GM12872 (cell line): Measurements from ENCODE around the gene ITPRIPL2.

Experiments used
- TF ChIP-seq, protein P1 (sequence below): IDR thresholded peaks from 3 replicates; pipeline ENCODE4 v1.5.1; 2011; ENCODE audit warnings: low read depth, mild to moderate bottlenecking, low read length, moderate library complexity; ENCODE audit not compliant: insufficient read depth

The ITPRIPL2 gene

GRCh38 chr16:19133600-19133999 is 19.8 kb downstream of the ITPRIPL2 start:
- TF ChIP-seq, protein P1, sequence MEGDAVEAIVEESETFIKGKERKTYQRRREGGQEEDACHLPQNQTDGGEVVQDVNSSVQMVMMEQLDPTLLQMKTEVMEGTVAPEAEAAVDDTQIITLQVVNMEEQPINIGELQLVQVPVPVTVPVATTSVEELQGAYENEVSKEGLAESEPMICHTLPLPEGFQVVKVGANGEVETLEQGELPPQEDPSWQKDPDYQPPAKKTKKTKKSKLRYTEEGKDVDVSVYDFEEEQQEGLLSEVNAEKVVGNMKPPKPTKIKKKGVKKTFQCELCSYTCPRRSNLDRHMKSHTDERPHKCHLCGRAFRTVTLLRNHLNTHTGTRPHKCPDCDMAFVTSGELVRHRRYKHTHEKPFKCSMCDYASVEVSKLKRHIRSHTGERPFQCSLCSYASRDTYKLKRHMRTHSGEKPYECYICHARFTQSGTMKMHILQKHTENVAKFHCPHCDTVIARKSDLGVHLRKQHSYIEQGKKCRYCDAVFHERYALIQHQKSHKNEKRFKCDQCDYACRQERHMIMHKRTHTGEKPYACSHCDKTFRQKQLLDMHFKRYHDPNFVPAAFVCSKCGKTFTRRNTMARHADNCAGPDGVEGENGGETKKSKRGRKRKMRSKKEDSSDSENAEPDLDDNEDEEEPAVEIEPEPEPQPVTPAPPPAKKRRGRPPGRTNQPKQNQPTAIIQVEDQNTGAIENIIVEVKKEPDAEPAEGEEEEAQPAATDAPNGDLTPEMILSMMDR, result no peak

- TF ChIP-seq, protein P1, result no peak
Measured at GRCh38 chr16:19135201-19135842, 21.6 kb downstream of the ITPRIPL2 start.

DNA sequence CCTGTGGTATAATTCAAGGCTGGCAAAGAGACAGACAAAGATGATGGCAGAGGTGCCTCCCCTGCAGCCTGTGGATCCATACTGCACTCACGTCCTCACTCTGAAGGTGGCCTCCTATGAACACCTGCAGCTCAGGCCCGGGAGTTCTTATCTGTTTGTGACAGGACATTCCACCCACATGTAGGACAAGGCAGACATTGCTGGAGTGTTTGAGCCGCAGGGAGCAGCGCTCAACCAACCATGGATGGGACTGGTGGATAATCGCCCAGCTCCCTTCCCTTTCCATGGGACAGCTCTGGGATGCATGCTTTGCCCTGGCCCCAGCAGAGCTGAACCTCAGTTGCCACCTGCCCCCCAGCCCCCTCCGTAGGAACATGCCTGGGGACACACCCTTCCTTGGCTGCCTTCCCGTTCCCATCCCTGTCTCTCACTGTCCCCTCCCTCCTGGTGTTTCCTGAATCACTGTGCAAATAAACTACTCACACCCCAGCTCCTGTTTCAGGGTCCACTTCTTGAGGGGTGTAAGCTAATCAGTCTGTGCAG is 22.2 kb downstream of the ITPRIPL2 start:
- TF ChIP-seq, protein P1, result no peak

DNA sequence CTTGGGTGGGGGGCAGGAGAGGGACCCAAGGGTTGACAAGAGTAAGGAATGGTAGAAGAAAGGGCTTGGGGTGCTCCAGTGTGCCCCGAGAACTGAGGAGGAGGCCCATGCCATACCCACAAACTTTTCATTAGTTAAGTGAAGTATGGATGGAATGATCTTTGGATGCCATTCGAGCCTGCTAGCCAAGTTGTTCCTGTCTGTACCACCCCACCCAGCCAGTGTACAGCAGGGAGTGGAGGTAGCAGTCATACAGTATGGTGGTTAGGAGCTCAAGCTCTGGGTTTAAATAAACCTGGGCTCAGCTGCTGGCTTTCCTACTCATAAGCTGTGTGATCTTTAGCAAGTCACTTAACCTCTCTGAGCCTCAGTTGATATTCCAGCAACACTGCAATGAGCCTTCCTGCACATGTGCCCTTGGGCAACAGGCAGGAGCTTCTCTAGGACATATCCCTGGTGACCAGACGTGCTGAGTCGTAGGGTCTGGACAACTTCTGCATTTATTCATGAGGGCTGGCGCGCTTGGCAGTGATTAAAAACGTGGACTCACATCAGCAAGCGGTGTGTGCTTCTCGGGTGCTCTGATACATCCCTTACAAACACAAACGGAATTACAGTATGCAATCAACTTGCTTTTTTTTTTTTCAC is 22.9 kb downstream of the ITPRIPL2 start:
- TF ChIP-seq, protein P1, result no peak

GRCh38 chr16:19137201-19138128 is 23.7 kb downstream of the ITPRIPL2 start:
- TF ChIP-seq, protein P1, result no peak

GRCh38 chr16:19138601-19139000 is 24.8 kb downstream of the ITPRIPL2 start:
- TF ChIP-seq, protein P1, result no peak

DNA sequence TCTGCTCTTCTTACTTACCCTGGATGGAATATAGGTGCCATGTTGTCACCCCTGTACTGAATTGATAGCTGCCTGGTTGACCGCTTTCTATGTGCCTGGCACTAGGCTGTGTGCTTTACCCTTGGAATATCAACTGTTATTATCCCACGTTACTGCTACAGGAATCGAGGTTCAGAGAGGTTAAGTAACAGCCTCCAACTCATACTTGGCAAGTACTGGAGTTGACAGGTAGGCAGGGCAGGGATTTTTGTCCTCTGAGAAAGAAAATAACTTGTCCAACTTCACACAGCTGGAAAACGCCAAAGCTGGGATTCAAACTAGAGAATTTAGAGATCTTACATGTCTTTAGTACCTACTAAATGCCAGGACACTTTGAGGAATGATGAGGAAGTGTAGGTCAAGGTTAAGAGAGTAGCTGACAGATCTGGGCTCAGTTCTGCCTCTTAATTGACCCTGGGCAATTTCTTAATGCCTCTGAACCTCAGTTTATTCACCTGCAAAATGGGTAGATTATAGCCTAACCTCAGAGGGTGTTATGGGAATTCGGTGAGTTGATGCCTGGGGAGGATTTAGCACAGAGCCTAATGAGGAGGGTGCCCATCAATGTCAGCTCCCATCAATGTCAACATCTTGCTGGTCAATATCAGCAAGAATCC is 25.8 kb downstream of the ITPRIPL2 start:
- TF ChIP-seq, protein P1, result no peak
